Neural progenitor cell (in vitro differentiated cells): ENCODE measurements around the gene PLEKHA6.

Experiments
- EZH2 ChIP-seq: fragments of 200-600 bp; sonication (generic); IDR thresholded peaks from 2 replicates; pipeline ENCODE4 v1.6.1; 2017; ENCODE audit warnings: antibody characterized with exemption, mild to moderate bottlenecking, moderate library complexity
- EZH2phosphoT487 ChIP-seq: fragments of 200-600 bp; sonication (generic); IDR thresholded peaks from 2 replicates; pipeline ENCODE4 v1.6.1; 2017; ENCODE audit warnings: antibody characterized with exemption
- TF ChIP-seq, protein P1 (sequence below): fragments of 200-600 bp; sonication (generic); IDR thresholded peaks from 2 replicates; pipeline ENCODE4 v1.5.1; 2017; ENCODE audit warnings: antibody characterized with exemption, mild to moderate bottlenecking

- TF ChIP-seq, protein P1, sequence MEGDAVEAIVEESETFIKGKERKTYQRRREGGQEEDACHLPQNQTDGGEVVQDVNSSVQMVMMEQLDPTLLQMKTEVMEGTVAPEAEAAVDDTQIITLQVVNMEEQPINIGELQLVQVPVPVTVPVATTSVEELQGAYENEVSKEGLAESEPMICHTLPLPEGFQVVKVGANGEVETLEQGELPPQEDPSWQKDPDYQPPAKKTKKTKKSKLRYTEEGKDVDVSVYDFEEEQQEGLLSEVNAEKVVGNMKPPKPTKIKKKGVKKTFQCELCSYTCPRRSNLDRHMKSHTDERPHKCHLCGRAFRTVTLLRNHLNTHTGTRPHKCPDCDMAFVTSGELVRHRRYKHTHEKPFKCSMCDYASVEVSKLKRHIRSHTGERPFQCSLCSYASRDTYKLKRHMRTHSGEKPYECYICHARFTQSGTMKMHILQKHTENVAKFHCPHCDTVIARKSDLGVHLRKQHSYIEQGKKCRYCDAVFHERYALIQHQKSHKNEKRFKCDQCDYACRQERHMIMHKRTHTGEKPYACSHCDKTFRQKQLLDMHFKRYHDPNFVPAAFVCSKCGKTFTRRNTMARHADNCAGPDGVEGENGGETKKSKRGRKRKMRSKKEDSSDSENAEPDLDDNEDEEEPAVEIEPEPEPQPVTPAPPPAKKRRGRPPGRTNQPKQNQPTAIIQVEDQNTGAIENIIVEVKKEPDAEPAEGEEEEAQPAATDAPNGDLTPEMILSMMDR, result no peak
- TF ChIP-seq EZH2 (no peak), EZH2phosphoT487 (no peak)
Observed at GRCh38 chr1:204248954-204249353, 110.8 kb downstream of the PLEKHA6 start.
